HG02938 (cell line): ENCODE measurements around the gene GDI1.
"Not testable (repeated sequence)": the region's sequence is repeated elsewhere in the genome, so short reads cannot be mapped to it uniquely, and the experiment has no call there.

Source experiments
- ATAC-seq: cut with Tn5 transposase; IDR thresholded peaks from one replicate; pipeline ENCODE4 v1.9.1; 2021; ENCODE audit warnings: mild to moderate bottlenecking, moderate library complexity; ENCODE audit not compliant: unreplicated experiment

Gene GDI1

DNA sequence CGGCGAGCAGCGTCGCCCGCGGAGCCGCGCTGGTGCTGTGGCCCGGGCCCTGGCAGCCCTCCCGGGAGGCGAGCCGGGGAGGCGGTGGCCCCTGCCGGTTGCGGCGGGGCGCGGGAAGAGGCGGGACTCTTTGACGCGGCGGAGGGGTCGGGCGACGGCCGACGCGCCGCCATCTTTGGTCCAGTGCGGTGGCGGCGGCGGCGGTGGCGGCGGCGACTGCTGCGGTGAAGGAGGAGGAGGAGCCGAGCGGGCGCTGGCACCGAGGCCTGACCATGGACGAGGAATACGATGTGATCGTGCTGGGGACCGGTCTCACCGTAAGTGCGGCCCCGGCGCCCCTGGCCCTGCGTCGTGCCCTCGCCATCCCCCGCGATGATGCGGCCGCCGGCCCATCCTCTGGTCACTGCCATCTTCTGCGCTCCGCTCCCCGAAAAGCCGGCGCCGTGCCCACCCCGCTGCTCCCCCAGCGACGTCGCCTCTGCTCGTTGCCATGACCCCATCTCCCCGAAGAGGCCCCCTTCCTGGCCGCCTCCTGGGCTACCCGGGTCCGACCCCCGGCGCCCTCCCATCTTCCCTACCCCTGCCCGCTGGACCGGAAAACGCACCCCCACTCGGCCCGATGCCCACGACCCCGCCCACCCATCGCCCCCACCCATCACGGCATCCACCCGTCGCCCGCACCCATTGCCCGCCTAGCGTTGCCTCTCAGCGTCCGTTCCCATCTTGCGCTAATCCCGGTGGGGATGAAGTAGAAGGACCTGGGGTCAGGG is at the start of gene GDI1:
GDI1 (plus strand) TSS at position 172 of the 770 bp plus-strand sequence; CDS start at position 273, 101 bp downstream.
- ATAC-seq: no peak

DNA sequence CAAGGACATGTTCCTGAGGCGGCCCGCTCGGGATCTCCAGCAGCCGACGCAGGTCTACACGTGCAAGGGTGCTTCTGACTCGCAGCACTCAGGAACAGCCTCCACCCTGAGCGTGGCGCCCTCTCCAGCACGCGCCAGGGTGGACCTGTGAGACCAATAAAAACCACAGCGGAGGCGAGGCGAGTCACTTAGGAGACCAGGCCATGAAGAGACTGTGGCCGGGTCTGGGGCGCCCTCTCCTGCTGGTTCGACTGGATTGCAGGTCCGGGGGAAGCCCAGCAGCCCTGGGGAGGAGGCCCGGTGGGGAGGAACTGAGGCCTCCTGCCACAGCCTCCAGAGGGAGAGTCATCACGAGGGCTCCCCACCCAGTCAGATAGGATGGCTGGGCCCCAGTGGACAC is 48.9 kb upstream of the GDI1 start:
- ATAC-seq: not testable (repeated sequence)

DNA sequence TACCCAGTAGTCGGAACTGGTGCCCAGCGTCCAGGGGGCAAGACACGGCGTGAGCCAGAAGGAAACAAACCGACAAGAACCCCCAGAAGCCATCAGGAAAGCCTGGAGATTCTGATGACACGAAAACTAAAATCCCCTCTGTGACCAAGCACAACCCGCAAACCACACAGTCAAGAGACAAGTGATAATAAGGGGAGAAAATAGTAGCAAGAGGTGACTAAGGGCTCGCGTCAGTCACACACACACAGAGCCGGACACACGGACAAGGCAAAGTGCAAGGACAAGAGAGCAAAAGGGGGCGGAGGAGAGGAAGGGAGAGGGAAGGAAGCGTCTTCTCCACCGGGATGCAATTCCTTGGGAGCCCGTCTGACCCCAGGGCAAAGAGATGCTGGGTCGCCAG is 48.3 kb upstream of the GDI1 start:
- peak; percentile 20 for ATAC-seq

DNA sequence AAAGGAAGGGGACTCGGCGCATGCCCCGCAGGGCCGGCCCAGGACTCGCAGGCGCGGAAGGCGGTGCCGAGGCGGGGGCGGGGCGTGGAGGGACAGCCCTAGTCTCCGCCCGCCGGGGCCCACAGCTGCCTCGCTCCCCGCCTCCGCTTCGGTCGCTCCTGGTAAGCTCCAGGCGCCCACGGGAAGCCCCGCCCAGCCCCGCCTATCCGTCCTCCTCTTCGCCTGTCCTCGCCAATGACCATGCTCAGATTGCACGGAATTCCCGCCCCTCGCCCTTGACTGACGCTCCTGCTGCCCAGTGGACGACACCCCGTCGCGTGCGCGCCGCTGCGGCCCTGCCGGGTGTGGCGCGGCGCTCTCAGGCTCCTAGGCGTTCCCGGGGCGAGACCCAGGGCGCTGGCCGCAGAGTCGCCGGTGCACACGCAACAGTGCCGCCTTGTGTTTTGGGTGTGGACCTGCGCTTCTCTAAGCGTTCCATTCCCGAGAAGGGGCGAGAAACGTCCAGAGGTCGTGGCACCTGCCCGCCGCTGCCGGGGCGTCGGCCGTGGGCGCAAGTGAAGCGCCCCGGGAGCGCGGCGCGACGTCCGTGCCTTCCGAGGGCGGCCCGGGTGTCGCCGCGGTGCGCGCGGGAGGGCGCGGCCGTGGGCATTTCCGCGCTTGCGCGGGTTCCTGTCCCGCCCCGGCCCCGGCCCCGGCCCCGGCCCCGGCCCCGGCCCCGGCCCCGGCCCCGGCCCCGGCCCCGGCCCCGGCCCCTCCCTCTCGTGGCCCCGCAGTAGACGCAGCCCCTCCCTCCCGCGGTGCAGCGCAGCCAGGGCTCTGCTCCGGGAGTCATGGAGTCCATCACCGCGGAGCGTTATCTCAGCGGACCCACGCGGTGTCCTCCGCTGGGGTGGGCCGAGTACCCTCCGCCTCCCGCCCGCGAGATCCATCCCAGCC is 46.9 kb upstream of the GDI1 start:
- peak; percentile 58 for ATAC-seq

DNA sequence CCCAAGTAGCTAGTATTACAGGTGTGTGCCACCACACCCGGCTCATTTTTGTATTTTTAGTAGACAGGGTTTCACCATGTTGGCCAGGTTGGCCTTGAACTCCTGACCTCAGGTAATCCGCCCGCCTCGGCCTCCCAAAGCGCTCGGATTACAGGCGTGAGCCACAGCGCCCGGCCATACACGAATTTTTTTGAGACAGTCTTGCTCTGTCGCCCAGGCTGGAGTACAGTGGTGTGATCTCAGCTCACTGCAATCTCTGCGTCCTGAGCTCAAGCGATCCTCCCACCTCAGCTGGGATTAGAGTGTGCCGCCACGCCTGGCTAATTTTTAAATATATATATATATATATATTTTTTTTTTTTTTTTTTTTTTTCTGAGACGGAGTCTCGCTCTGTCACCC is 40.6 kb upstream of the GDI1 start:
- ATAC-seq: not testable (repeated sequence)

DNA sequence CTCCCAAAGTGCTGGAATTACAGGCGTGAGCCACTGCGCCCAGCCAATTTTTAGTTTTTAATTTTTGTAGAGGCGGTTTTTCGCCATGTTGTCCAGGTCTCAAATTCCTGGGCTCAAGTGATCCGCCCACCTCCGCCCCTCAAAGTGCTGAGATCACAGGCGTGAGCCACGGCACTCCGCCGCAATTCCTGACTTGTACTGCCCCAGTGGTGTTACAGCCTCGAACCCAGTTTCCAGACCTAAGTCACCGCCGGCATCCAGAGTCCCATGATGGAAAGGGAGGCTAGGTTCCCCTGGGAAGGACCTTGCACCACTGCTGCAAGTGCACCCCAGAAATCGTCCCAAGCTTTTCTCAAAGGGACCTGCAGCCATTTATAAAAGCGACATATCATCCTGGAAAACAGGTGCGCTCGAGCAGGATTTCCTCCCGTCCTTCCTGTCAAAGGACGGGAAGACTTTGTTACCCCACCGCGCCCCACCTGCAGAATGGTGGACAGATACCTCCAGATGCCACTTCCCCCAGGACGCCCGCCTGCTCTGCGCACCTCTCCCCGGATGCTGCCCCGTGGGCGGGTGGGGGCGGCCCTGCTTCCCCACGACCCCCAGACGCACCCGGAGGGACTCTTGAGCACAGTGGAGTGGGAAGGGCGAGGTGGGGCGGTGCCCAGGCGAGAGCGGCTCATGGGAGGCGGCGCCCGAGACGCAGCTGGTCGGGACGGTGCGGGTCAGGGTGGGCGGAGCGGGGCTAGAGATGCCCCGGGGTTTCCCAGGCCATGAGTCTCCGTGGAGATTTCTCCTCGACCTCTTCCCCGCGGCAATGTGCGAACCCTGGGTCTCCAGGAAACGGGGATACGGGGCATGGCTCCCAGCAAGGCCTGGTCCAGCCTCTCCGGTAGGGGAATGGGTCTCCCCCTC is 39.7 kb upstream of the GDI1 start:
- ATAC-seq: peak; percentile 31

DNA sequence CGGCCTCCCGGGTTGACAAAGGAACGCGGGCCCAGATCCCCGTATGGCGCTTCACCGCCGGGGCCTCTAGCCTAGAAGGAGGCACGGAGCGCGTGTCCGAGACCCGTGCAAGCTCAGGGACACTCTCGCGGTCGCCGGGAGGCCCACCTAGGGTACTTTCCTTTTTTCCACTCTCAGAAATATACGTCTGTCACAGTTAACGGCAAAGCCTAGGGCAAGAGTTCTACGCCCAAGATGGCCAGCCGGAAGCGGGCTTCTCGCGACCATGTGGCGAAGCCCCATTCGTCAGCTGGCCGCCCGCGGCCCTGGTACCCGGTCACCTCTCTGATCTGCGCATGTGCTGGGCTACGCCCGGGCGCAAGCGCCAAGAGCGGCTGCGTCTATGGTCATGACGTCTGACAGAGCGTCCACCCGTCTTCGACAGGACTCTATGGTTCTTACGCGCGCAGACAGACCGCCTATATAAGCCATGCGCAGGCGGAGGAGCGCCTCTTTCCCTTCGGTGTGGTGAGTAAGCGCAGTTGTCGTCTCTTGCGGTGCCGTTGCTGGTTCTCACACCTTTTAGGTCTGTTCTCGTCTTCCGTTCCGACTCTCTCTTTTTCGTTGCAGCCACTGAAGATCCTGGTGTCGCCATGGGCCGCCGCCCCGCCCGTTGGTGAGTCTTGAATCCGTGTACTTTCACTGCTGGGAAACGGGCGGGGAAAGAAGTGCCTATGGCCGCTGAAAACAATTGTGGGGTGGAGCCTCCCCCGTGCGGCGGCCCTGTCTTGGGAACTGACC is 38.9 kb upstream of the GDI1 start, which contains the start of gene RPL10:
RPL10 (plus strand) TSS at position 490 of the 780 bp plus-strand sequence; CDS start at position 633, 143 bp downstream.
- peak; percentile 65 for ATAC-seq

DNA sequence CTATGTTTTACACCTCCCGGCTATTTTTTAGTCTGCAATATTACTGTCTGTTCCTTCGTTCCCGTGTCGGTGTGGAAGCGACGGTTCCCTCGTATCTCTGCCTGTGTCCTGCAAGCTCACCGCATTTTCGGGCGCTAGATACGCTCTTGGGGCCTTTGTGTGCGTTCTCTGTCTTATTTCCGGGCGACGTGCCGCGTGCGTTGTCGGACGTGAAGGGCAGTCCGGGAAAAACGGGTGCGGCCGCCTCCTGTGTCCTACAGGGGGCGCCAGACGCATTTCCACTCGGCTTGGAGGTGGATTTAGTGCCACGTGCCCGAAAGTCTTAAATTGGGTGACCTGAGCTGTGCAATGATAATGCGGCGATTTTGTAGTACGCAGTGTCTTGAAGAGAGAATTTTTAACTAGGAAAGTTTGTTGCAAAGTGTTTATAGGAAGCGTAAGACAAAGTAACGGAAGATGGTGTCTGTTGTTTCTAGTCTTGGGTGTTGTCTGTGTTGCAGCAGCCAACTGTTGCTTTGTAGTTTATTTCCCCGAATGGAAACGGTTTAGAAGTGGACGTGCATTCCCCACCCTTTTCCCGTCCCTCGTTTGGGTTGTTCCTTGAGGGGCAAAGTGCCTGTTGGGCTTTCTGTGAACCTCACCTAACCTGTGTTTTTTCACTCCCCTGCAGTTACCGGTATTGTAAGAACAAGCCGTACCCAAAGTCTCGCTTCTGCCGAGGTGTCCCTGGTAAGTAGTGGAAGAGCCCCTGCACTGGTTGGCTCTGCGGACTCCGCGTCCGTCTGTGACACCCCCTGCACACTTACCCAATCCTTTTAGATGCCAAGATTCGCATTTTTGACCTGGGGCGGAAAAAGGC is 38.1 kb upstream of the GDI1 start:
- ATAC-seq: peak; percentile 10

DNA sequence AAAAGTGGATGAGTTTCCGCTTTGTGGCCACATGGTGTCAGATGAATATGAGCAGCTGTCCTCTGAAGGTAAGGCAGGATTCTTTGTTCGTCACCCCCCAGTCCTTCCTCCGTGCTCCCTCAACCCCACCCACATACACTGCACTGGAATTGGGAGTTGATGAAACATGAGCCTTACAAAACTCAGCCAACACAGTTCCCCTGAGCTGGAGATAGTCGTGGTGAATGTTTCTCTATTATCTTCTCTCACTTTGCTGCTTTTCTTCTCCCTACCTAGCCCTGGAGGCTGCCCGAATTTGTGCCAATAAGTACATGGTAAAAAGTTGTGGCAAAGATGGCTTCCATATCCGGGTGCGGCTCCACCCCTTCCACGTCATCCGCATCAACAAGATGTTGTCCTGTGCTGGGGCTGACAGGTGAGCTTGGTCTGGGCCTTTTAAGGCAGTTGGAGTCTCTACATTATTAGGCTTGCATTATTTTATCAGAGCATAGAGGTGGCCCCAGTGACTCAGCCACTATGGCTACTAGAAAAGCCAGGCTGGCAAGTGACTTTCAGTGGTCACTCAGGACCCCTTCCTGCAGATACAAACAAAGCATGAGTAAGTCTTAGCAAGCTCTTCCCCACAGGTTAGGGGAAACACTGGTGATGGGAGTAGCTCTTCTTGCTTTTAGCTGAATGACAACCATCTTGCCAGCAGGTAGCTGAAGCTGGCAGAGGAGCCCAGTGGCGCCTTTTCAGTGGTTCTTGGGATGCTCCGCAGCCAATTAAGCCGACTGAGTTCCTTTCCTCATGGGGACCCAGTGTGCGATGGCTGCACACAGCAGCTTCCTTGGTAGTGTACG is 37.2 kb upstream of the GDI1 start:
- no peak for ATAC-seq

DNA sequence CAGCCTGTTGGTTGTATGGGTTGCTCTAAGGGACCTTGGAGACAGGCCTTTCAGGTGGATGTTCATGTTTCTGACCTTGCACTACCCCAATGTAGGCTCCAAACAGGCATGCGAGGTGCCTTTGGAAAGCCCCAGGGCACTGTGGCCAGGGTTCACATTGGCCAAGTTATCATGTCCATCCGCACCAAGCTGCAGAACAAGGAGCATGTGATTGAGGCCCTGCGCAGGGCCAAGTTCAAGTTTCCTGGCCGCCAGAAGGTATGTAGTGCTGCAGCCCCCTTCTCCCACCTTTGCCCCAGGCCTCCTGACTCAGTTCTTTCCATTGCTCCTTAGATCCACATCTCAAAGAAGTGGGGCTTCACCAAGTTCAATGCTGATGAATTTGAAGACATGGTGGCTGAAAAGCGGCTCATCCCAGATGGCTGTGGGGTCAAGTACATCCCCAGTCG is 36.6 kb upstream of the GDI1 start:
- not testable (repeated sequence) for ATAC-seq

DNA sequence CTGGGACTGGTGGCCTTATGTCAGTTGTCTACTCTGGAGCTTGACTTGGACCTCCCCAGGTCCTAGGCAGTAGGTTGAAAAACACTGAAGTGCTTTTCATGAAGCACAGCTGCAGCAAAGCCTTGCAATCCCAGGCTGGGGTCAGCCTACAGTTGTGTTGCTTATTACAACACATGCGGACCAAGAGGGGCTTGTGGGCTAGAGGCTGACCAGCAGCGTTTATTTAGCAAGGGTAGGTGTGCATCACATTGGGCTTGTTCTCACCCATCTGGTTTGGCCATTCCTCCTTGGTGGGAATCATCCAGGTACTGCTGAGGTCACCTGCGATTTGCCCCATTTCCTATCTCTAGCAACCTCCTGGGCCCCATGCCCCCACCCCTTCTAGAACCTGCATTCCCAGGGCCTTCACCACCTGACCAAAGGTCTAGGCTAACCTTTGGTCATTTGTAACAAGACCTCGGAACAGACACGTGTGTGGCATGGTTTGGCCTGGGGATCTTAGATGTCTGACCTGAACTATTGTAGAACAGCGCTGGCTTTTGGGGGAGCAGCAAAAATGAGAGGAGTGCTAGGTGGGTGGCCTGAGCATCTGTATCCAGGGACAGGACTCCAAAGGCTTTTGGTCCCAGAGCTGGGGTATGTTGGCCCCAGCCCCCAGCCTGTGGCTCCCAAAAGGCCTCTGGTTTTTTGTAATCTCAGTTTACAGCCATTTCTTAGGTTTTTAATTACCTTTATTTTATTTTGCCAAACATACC is 35.7 kb upstream of the GDI1 start:
- no peak for ATAC-seq

DNA sequence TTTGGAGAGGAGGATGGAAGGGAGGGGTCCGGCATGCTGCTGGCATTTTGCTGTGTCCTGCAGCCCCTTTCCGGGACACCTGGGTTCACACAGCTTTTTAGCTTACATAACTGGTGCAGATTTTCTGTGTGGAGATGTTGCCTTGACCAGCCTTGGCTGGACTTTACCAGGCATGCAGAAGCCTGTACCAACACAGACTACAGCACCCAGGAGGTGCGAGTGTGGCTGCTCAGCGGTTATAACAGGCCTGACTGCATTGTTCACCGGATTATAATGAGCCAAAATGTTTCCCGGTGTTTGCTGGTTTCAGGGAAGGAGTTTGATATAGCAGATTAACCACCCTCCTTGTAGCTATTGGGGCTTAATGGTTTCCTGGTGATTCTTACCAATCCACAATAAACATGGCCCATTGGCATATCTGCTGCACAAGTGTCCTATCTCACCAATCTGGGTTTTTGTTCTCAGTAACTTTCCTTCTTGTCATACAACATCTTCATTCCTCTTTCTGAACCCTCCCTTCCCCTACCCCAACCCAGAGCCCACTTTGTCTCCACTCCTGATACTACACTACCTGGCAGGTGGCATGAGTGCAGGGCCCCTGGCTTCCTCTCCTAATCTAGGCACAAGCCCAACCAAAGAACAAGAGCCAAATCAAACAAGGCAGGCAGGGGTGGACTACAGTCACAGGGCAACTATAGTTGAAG is 34.9 kb upstream of the GDI1 start:
- ATAC-seq: no peak

DNA sequence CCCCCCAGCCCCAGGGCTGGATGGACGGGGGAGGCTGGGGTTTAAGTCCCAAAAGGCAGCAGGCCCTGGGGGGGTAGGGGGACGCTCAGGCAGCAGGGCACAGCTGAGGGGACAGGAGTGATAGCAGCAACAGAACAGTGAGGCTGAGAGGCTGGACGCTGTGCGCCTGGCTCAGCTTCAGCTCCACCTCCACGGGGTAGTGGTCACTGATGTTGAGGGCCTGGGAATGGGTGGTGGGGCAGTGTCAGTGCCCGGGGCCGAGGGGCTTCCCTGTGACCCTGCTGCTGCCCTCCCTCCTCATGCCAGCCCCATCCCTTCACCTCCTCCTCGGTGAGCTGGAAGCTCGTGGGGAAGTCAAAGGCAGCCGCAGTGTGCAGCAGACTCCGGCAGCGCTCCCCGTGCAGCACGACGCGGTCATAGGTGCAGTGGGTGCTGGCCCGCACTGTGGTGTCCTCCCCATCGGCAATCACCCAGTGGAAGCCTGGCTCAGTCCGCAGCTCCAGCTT is 34.3 kb upstream of the GDI1 start:
- no peak for ATAC-seq

DNA sequence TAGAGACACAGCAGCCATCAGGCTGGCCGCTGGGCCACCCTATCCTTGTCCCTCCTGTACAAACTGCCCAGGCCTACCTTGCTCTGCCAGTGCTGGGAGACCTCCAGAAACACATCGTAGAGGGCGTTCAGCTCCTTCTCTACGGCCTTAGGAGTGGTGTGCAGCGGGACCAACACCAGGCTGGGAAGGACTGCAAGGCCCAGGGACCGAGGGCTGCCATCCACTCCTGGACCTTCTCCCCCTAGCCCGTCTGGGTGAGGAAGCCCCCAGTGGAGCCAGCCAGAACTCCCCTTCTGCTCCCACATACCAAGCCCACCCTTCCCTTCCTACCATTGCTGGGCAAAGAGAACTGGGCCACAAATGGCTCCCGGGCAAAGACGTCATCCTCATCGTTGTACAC is 33.8 kb upstream of the GDI1 start:
- no peak for ATAC-seq

DNA sequence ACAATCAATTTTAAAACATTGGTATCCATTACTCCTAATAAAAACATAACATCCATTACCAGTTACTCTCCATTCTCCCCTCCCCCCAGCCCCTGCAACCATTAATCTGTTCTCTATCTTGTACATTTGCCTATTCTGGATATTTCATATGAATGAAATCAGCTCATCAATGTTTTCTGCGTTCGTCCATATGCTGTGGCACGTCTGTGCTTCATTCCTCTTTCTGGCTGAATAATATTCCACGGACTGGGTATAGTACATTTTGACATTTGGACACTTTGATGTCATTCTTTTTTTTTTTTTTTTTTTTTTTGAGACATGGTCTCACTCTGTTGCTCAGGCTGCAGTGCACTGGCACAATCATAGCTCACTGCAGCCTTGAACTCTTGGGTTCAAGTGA is 33.1 kb upstream of the GDI1 start:
- no peak for ATAC-seq

DNA sequence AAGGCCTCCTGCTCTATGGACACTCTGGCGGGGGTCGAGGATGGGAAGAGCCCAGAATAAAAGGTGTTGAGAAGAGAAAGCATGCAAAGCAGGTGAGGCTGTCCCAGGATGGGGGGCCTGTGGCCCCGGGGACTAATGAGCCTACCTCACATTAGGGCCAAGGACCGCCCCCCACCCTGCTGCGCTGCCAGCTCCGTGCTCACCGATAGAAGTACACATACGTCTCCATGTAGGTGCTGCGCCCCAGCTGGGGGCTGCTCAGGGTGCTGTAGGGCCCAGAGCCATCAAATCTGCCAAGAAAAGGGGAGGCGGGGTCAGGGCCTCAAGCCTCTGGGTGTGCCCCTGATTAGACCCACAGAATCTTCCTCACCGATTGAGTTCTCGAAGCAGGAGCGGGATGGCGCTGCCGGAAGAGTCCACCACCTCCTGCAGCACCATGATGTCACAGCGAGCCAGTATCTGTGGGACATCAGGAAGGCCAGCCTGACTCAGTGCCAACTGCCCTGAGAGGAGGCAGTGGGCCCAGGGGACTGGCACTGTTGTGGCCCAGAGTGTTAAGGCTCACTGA is 32.2 kb upstream of the GDI1 start:
- ATAC-seq: no peak
